ENCODE measurements around the gene DYDC1.

The DYDC1 gene

GRCh38 chr10:80320377-80320776, 36.2 kb downstream of the DYDC1 start:
- TF ChIP-seq GABPA (IDR thresholded peaks at IDR 0.05; ENCODE audit: low read depth) (no peak), CTCF (IDR thresholded peaks at IDR 0.05; ENCODE audit: insufficient read depth, low read length) (no peak), REST (IDR thresholded peaks at IDR 0.05; ENCODE audit: insufficient replicate concordance, low read depth) (no peak), SPI1 (IDR thresholded peaks at IDR 0.05; ENCODE audit: borderline replicate concordance, low read depth) (no peak), POLR2AphosphoS5 (IDR thresholded peaks at IDR 0.05; ENCODE audit: low read depth) (no peak)
- no peak for DNase-seq (ENCODE audit: low read depth in 1 of 2, low spot score in 1 of 2)
- no peaks in the 10 kb centered on the region for H3K27me3 ChIP-seq (ENCODE audit: insufficient read depth, poor library complexity, severe bottlenecking)
- no peak overlapping the region for H3K27ac ChIP-seq (replicated peaks)
- H3K4me3 ChIP-seq (replicated peaks; ENCODE audit: insufficient read depth, low read length): no peak overlapping the region

GRCh38 chr10:80319725-80320290, 36.7 kb downstream of the DYDC1 start:
- Histone ChIP-seq H3K27me3 (ENCODE audit: insufficient read depth, poor library complexity, severe bottlenecking) (no peaks in the 10 kb centered on the region), H3K4me3 (replicated peaks; ENCODE audit: insufficient read depth, low read length) (no peak overlapping the region), H3K27ac (replicated peaks) (no peak overlapping the region)
- TF ChIP-seq CTCF (IDR thresholded peaks at IDR 0.05; ENCODE audit: insufficient read depth, low read length): no peak
- DNase-seq (ENCODE audit: low read depth in 1 of 2, low spot score in 1 of 2): no peak

GRCh38 chr10:80319318-80319717, 37.2 kb downstream of the DYDC1 start:
- H3K27ac ChIP-seq (replicated peaks): no peak overlapping the region
- DNase-seq (ENCODE audit: low read depth in 1 of 2, low spot score in 1 of 2): no peak
- no peak overlapping the region for H3K4me3 ChIP-seq (replicated peaks; ENCODE audit: insufficient read depth, low read length)
- TF ChIP-seq REST (IDR thresholded peaks at IDR 0.05; ENCODE audit: insufficient replicate concordance, low read depth) (no peak), CTCF (IDR thresholded peaks at IDR 0.05; ENCODE audit: insufficient read depth, low read length) (no peak), POLR2AphosphoS5 (IDR thresholded peaks at IDR 0.05; ENCODE audit: low read depth) (no peak), GABPA (IDR thresholded peaks at IDR 0.05; ENCODE audit: low read depth) (no peak), SPI1 (IDR thresholded peaks at IDR 0.05; ENCODE audit: borderline replicate concordance, low read depth) (no peak)
- H3K27me3 ChIP-seq (ENCODE audit: insufficient read depth, poor library complexity, severe bottlenecking): no peaks in the 10 kb centered on the region

- Histone ChIP-seq H3K4me3 (replicated peaks; ENCODE audit: insufficient read depth, low read length) (no peak overlapping the region), H3K27me3 (ENCODE audit: insufficient read depth, poor library complexity, severe bottlenecking) (no peaks in the 10 kb centered on the region), H3K27ac (replicated peaks) (no peak overlapping the region)
- no peak for DNase-seq (ENCODE audit: low read depth in 1 of 2, low spot score in 1 of 2)
- TF ChIP-seq CTCF (IDR thresholded peaks at IDR 0.05; ENCODE audit: insufficient read depth, low read length) (no peak), REST (IDR thresholded peaks at IDR 0.05; ENCODE audit: insufficient replicate concordance, low read depth) (no peak), POLR2AphosphoS5 (IDR thresholded peaks at IDR 0.05; ENCODE audit: low read depth) (no peak), SPI1 (IDR thresholded peaks at IDR 0.05; ENCODE audit: borderline replicate concordance, low read depth) (no peak), GABPA (IDR thresholded peaks at IDR 0.05; ENCODE audit: low read depth) (no peak)
These were observed 37.8 kb downstream of the DYDC1 start for GRCh38 chr10:80318742-80319141.
